SK-N-SH (cell line): ENCODE data around the gene HSPG2.

Experiments
- CHD2 ChIP-seq: fragments of 150-350 bp; IDR thresholded peaks from 2 replicates; pipeline ENCODE4 v1.6.1; 2018; ENCODE audit warnings: low read length; ENCODE audit not compliant: partially characterized antibody
- CTCF ChIP-seq: fragments of 200-600 bp; sonication (generic); IDR thresholded peaks from 2 replicates; pipeline ENCODE4 v1.6.1; 2017; ENCODE audit warnings: antibody characterized with exemption, mild to moderate bottlenecking, moderate library complexity
- EP300 ChIP-seq, 2 experiments: IDR thresholded peaks; 2 replicates each; pipeline versions ENCODE4 v1.4.0 to v1.6.1; 2012; ENCODE audit warnings: borderline replicate concordance in 1 of 2, low read depth in 1 of 2, low read length in 1 of 2
- FOXJ3 ChIP-seq: sonication (generic); formaldehyde crosslinking; IDR thresholded peaks from 2 replicates; pipeline ENCODE4 v1.5.1; 2020; ENCODE audit warnings: mild to moderate bottlenecking, missing genetic modification reagents
- FOXM1 ChIP-seq: IDR thresholded peaks from 2 replicates; pipeline ENCODE4 v1.4.0; 2012; ENCODE audit warnings: low read depth, mild to moderate bottlenecking
- MAX ChIP-seq: IDR thresholded peaks from 2 replicates; pipeline ENCODE4 v1.4.0; 2012; ENCODE audit warnings: low read depth
- MXI1 ChIP-seq: IDR thresholded peaks from 2 replicates; pipeline ENCODE4 v1.6.1; 2012; ENCODE audit warnings: mild to moderate bottlenecking, low read depth, low read length, improper control_type of control experiment
- NRF1 ChIP-seq: IDR thresholded peaks from 2 replicates; pipeline ENCODE4 v1.6.1; 2012; ENCODE audit warnings: low read depth, mild to moderate bottlenecking, low read length
- POLR2AphosphoS5 ChIP-seq: IDR thresholded peaks from 2 replicates; pipeline ENCODE4 v1.6.1; 2012; ENCODE audit warnings: low read depth, low read length
- REST ChIP-seq: IDR thresholded peaks from 2 replicates; pipeline ENCODE4 v1.6.1; 2012; ENCODE audit warnings: mild to moderate bottlenecking, low read depth, low read length, moderate library complexity
- SIN3A ChIP-seq: IDR thresholded peaks from 2 replicates; pipeline ENCODE4 v1.6.1; 2012; ENCODE audit warnings: low read depth, mild to moderate bottlenecking, low read length, moderate library complexity, borderline replicate concordance
- TCF12 ChIP-seq: IDR thresholded peaks from 2 replicates; pipeline ENCODE4 v1.4.0; 2012
- USF2 ChIP-seq: fragments of 150-350 bp; IDR thresholded peaks from 2 replicates; pipeline ENCODE4 v1.6.1; 2017; ENCODE audit warnings: antibody characterized with exemption, low read length, low read depth, borderline replicate concordance
- YY1 ChIP-seq: IDR thresholded peaks from 2 replicates; pipeline ENCODE4 v1.4.0; 2012; ENCODE audit warnings: low read depth, mild to moderate bottlenecking

GRCh38 chr1:21937034-21937371 lies at the start of gene HSPG2:
- TF ChIP-seq FOXJ3 (CRISPR knock-in tag): no peak
- no peak for TF ChIP-seq CTCF
- no peak for TF ChIP-seq USF2
- TF ChIP-seq MAX: no peak
- no peak for TF ChIP-seq TCF12
- no peak for TF ChIP-seq NRF1
- TF ChIP-seq EP300 (IDR thresholded peaks at IDR 0.05; ENCODE audit: borderline replicate concordance in 1 of 2, low read depth in 1 of 2, low read length in 1 of 2): no peak
- no peak for TF ChIP-seq FOXM1
- TF ChIP-seq POLR2AphosphoS5: no peak; the same call in 1 of the 2 replicates
- no peak for TF ChIP-seq YY1
- no peak for TF ChIP-seq REST
- TF ChIP-seq CHD2: no peak
- TF ChIP-seq MXI1: no peak
- no peak for TF ChIP-seq SIN3A
